NCI-H510A treated with DMSO at 0.1 percent for 48 hours (cell line): ENCODE results near the gene TDRD3.
"Not testable (repeated sequence)": the region's sequence is repeated elsewhere in the genome, so short reads cannot be mapped to it uniquely, and the experiment has no call there.

Experiments
- DNase-seq: peaks from one replicate; lab custom pipeline; 2025; lab: John Stamatoyannopoulos, UW

TDRD3 gene

GRCh38 chr13:60398907-60399589 lies 2.0 kb downstream of the TDRD3 start:
- no peak for DNase-seq

- no peak for DNase-seq
These were observed 5.0 kb downstream of the TDRD3 start for GRCh38 chr13:60402022-60402421.

GRCh38 chr13:60407095-60407494 lies 10.1 kb downstream of the TDRD3 start:
- DNase-seq, result no peak

- not testable (repeated sequence) for DNase-seq
These were observed 10.8 kb downstream of the TDRD3 start for GRCh38 chr13:60407852-60408251.

- DNase-seq, result not testable (repeated sequence)
These were observed 12.7 kb downstream of the TDRD3 start for GRCh38 chr13:60409574-60410292.

GRCh38 chr13:60410299-60410698 lies 13.3 kb downstream of the TDRD3 start:
- DNase-seq, result no peak

- no peak for DNase-seq
These were observed 14.4 kb downstream of the TDRD3 start for GRCh38 chr13:60411464-60411863.

- DNase-seq, result no peak
These were observed 15.0 kb downstream of the TDRD3 start for GRCh38 chr13:60411983-60412382.

- DNase-seq, result no peak
These were observed 16.0 kb downstream of the TDRD3 start for GRCh38 chr13:60412909-60413616.

GRCh38 chr13:60414177-60414576 lies 17.2 kb downstream of the TDRD3 start:
- no peak for DNase-seq

GRCh38 chr13:60417734-60418133 lies 20.7 kb downstream of the TDRD3 start:
- DNase-seq, result no peak

- DNase-seq, result no peak
These were observed 21.9 kb downstream of the TDRD3 start for GRCh38 chr13:60418954-60419353.

- no peak for DNase-seq
These were observed 28.3 kb downstream of the TDRD3 start for GRCh38 chr13:60425332-60425731.

GRCh38 chr13:60426075-60426474 lies 29.1 kb downstream of the TDRD3 start:
- DNase-seq, result no peak

GRCh38 chr13:60427285-60427684 lies 30.3 kb downstream of the TDRD3 start:
- no peak for DNase-seq

GRCh38 chr13:60431108-60431700 lies 34.2 kb downstream of the TDRD3 start:
- peak; percentile 32 for DNase-seq

- no peak for DNase-seq
These were observed 36.5 kb downstream of the TDRD3 start for GRCh38 chr13:60433505-60433904.

GRCh38 chr13:60435762-60436374 lies 38.8 kb downstream of the TDRD3 start:
- no peak for DNase-seq

GRCh38 chr13:60439201-60439600 lies 42.2 kb downstream of the TDRD3 start:
- DNase-seq, result no peak

- no peak for DNase-seq
These were observed 44.7 kb downstream of the TDRD3 start for GRCh38 chr13:60441761-60442160.

GRCh38 chr13:60448907-60449510 lies 52.0 kb downstream of the TDRD3 start:
- DNase-seq, result no peak

GRCh38 chr13:60453490-60453889 lies 56.5 kb downstream of the TDRD3 start:
- DNase-seq, result no peak
